NCI-H460 (cell line): ENCODE results near the gene ATG4C. TPM values are rescaled to one million over a fixed set of nuclear protein-coding genes. Genes with fewer than 3 reads are reported as not detected.

ENCODE experiments used
- DNase-seq: peaks from one replicate; pipeline ENCODE4 v3.0.0-alpha.2; 2016; ENCODE audit warnings: low read depth; ENCODE audit errors: extremely low read depth
- total RNA-seq: library from RNA; depleted of rRNA; stranded (reverse); fragments of >200 nt; shearing (Covaris generic); gene quantifications from 2 replicates; pipeline ENCODE4 v1.2.3, GENCODE V29; 2014; rRNA removed

ATG4C gene
- total RNA-seq, 1 experiment from 2014 or later: 13.9 TPM

DNA sequence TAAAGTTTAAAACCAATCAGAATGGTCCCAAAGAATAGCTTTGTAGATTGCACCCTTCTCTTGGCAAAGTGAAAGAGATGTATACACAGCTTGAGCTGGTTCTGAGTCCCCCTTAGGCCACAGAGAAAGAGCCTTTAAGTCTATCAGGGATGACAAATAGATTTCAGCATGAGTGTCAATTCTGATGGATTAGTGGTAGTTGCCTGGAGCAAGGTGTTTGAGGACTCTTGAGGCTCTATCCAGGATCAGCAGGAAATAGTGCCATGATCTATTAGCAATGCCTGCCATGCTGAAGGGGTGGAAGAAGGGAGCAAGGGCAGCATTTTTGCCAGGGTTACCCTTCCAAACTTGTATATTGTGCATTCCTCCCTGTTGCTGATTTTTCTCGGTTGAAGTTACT, 116.6 kb downstream of the ATG4C start:
- no peak for DNase-seq

- DNase-seq: no peak
Measured at GRCh38 chr1:62901650-62902049, 117.7 kb downstream of the ATG4C start.

DNA sequence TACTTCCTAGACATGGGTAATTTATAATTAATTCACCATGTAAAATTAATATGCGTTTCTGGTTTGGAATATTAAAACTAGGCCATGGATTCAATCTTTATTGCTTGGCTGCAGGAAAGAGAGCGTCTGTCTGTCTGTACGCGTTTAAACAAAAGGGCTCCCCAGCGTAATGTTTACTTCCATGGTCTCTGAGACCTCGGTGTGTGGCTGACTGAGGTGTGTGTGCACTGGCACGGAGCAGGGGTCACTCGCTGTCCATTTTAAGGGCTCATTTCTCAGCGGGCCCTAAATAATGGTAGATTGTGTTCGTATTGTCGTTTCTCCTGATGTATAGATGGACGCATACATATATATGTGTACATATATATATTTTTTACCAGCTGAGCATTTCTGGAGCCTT, 119.6 kb downstream of the ATG4C start:
- no peak for DNase-seq

DNA sequence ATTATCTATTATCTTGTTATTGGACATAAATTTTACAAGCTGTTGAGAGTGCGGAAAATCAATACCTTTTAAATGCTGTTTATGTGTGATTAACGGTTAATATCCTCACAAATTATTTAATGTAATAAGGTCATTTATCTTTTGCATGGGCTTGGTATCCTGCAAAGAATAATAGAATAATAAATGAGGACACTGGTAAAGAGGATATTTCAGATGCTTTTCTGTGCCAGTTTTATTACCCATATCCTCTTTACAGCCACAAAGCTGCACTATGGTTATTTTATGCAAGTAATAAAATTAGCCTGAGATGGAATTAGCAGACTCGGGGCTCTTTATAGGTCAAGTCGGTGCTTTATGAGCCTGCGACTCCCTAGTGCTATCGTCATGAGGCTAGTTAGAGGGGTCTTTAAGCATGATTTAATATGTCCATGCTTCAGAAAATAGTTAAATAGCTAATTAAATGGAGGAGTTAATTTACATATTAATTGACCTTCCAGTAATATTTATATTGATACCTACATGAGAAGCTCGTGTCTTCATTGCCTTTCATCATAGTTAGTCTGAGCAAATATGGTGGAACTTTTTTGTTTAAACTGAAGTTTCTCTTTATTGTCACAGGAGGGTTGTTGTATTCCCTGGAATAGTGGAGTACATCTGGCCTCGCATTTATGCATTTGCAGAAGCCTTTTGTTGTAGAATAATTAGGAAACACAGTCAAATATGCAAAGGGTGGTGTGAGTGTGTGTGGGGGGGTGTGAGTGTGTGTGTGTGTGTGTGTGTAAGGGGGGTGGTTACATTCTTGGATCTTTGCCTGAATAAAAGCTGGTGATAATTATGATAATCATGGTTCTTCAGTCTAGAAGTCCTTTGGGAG, 120.3 kb downstream of the ATG4C start:
- DNase-seq: no peak

DNA sequence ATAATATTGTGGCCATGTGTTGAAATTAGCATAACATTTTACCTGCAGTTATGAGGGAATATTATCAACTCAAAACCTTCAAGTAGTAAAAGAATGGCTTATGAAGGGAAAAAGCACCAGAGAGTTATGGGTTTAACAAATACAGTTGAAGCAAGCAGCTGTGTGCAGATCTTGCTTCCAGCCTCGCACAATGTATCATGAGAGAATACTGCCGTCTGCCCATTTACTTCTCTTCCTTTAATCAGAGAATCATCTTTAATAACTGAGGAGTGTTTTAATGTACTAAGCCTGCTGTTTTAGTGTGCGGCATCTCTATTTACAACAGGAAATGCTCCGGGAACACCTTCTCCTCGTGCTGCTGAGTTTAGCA, 120.9 kb downstream of the ATG4C start:
- no peak for DNase-seq

DNA sequence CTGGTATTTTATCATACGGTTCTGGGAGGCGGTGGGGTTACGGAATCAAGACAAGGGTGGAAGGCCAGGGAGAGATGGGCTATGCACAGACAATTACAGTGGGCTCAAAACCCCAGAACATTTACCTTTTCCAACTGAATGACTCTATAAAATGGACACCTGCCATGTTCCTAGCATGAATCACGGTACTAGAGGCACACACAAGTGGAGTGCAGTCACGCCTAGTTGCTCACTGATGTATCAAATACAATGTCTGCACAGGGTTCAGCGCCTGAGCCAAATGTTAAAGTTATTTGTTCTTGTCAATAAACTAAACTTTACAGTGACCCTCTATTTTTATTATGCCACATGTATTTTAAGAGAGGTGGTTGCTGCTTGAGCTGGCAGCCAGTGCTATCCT, 121.4 kb downstream of the ATG4C start:
- no peak for DNase-seq

- DNase-seq: no peak
Measured at GRCh38 chr1:62905872-62906271, 121.9 kb downstream of the ATG4C start.

GRCh38 chr1:62906428-62906886, 122.5 kb downstream of the ATG4C start:
- peak; percentile 15 for DNase-seq

GRCh38 chr1:62908168-62908695, 124.3 kb downstream of the ATG4C start:
- no peak for DNase-seq

DNA sequence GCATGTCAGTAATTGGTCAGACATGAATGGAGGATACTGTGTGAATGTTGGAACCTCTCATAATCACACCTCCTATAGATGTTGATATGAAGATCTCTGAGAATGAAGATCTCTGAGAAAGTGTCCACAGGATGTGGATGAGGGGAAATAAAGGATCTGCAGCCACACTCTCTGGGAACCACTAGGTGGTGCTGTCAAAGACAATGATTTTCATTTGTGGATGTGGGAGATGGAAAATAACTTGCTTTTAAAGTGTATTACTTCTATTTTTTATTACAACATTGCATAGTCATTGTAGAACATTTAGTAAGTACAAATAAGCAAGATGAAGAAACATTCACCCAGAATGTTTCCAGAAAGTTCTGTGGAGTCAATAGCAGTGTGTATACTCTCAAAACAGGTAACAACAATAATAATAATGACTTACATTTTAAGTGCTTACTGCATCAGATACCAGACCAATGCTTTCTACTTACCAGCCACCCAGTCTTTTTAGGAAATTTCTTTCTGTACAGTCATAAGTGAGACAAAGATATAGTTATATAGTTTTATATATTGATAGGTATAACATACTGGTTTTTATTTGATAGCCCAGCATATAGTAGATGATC, 128.2 kb downstream of the ATG4C start:
- DNase-seq: peak; percentile 28

Other genes starting within 250 kb of the ATG4C start
- gene ANGPTL3, start 186.6 kb upstream of the ATG4C start, total RNA-seq: not detected in 2 replicates
- 41.9 and 48.6 TPM in 2 replicates for gene DOCK7, start 95.7 kb upstream of the ATG4C start, total RNA-seq